Lower leg skin (tissue), 3 donors: ENCODE results near the gene UGT1A5.

ENCODE experiments used
- POLR2A ChIP-seq, 2 donors: fragments of 450-650 bp; IDR thresholded peaks; one replicate each; pipeline ENCODE4 v1.6.1; 2016 to 2017; ENCODE audit warnings: antibody characterized with exemption in 2 of 2, mild to moderate bottlenecking in 1 of 2, moderate library complexity in 1 of 2
- TF ChIP-seq, protein P1 (sequence below), 3 donors: fragments of 450-650 bp; IDR thresholded peaks; one replicate each; pipeline ENCODE4 v1.5.1; 2016; ENCODE audit warnings: antibody characterized with exemption in 3 of 3, mild to moderate bottlenecking in 3 of 3, moderate library complexity in 2 of 3

DNA sequence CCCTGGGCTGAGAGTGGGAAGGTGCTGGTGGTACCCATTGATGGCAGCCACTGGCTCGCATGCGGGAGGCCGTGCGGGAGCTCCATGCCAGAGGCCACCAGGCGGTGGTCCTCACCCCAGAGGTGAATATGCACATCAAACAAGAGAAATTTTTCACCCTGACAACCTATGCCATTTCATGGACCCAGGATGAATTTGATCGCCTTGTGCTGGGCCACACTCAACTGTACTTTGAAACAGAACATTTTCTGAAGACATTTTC, 34.5 kb downstream of the UGT1A5 start:
- TF ChIP-seq POLR2A (IDR thresholded peaks at IDR 0.05), result no peak
- TF ChIP-seq, protein P1, sequence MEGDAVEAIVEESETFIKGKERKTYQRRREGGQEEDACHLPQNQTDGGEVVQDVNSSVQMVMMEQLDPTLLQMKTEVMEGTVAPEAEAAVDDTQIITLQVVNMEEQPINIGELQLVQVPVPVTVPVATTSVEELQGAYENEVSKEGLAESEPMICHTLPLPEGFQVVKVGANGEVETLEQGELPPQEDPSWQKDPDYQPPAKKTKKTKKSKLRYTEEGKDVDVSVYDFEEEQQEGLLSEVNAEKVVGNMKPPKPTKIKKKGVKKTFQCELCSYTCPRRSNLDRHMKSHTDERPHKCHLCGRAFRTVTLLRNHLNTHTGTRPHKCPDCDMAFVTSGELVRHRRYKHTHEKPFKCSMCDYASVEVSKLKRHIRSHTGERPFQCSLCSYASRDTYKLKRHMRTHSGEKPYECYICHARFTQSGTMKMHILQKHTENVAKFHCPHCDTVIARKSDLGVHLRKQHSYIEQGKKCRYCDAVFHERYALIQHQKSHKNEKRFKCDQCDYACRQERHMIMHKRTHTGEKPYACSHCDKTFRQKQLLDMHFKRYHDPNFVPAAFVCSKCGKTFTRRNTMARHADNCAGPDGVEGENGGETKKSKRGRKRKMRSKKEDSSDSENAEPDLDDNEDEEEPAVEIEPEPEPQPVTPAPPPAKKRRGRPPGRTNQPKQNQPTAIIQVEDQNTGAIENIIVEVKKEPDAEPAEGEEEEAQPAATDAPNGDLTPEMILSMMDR (IDR thresholded peaks at IDR 0.05), result no peak
